GOT3 (cell line): Measurements from ENCODE around the gene KDM8.
"Not testable (repeated sequence)": the region's sequence is repeated elsewhere in the genome, so short reads cannot be mapped to it uniquely, and the experiment has no call there.

Experiments
- DNase-seq: peaks from one replicate; lab custom pipeline; 2025; ENCODE audit warnings: mixed read lengths; lab: John Stamatoyannopoulos, UW

KDM8 gene

DNA sequence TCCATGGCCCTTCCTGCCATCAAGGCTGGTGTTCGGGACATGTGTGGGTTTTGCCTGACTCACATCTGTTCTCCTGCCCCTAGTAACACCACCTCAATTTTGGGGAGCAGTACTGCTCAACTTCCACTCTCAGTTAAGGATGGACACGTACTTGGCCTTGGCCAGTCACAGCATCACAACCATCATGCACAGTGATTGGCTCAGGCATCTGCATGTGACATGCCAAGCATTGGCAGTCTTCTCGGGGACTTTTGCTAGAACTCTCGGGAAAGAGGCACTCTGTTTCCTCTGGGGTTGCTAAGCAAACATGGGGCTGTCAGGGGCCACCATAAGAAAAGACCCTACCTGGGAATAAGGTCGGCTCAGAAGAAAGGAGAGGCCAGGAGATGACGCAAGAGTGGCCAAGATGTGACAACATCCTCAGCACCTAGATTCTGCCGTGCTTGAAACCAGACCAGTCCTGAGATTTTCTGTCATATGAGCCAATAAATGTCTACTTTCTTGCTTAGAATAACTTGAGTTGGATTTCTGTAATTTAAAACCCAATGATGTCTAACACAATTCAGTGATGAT, 11.9 kb upstream of the KDM8 start:
- no peak for DNase-seq

DNA sequence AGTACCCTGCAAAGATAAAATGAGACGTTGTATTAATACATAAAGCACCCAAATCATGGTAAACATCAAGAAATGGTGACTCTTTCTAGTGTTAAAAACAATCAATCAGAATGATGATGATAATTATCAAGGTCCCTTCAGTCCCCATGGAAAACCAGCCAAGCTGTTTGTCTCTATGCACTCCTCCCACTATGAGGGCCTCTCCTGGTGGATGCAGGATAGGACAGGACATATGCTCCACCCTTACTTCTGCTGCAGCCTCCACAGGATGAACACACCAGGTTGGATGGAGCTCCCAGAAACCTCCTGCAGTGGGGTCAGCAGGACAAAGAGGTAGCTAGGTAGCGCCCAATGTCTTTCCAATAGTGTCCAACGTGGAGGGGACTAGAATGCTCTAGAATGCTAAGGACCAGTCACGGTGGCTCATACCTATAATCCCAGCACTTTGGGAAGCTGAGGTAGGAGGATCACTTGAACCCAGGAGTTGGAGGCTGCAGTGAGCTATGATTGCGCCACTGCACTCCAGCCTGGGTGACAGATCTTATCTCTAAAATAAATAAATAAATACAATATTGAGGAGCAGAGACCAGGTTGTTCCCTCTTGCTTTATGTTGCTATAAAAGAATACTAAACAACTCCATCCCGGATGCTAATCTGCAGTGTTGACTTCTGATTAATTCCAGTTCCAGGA, 9.9 kb upstream of the KDM8 start:
- no peak for DNase-seq

DNA sequence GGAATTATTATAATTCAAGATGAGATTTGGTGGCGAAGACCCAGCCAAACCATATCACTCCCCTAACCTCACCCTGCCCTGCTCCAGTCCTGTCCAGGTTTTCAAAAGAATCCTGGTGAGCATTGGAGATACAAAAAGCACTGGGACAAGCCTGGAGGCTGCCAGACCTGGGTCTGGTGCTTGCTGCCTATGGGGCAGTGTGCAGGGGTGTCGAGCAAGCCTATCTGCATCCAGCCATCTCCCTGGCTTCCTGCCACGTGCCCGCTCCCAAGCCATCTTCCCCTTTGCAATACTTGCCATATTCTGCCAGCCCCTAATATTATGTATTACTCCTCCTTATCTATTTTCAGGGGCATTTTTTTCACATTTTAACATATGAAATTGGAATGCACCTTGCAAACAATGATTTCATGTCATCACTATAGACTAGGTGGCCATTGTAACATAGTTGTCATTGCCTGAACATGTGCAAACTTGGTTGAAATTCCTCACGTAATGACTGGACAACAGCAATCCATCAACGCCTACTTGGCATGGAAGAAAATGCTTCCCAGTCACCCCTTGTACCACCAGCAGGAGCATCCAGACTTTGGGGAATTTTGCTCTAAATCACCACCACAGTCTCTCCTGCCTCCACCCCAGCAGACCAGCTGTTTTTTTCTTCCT, 8.1 kb upstream of the KDM8 start:
- DNase-seq, result no peak

DNA sequence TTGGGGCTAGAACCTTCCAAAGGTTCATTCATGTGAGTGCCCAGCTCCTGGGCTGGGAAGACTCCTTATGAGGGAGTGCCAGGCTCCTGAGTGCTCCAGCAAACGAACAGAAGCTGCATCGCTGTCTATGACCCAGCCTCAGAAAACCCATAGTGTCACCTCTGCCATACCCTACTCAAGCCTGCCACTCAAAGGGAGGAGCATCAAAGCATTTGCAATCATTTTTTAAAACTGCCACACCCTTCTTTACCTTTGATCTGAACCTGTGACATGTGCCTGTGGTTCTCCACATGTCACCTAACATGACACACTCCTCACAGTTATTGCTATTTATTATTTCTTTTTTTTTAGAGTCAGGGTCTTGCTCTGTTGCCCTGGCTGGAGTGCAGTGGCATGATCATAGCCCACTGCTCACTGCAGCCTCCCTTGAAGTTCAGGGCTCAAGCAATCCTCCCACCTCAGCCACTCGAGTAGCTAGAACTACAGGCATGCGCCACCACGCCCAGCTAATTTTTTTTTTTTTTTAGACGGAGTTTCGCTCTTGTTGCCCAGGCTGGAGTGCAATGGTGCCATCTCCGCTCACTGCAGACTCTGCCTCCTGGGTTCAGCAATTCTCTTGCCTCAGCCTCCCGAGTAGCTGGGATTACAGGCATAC, 7.3 kb upstream of the KDM8 start:
- DNase-seq, result no peak

DNA sequence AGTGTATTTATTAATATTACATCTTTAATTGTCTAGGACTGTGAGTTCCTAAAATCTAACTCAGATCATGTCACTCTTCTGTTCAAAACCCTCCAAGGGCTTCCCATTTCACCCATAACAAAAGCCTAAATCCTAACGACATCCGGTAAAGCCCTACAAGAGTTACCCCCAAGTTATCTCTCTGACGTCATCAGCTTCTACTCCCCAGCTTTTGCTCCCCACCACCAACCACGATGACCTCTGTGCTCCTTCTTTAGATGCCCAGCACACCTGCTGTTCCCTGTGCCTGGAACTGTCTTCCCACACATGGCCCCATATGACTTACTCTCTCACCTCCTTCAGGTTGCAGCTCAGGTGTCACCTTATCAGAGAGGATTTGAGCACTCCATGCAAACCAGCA, 6.3 kb upstream of the KDM8 start:
- DNase-seq, result no peak

DNA sequence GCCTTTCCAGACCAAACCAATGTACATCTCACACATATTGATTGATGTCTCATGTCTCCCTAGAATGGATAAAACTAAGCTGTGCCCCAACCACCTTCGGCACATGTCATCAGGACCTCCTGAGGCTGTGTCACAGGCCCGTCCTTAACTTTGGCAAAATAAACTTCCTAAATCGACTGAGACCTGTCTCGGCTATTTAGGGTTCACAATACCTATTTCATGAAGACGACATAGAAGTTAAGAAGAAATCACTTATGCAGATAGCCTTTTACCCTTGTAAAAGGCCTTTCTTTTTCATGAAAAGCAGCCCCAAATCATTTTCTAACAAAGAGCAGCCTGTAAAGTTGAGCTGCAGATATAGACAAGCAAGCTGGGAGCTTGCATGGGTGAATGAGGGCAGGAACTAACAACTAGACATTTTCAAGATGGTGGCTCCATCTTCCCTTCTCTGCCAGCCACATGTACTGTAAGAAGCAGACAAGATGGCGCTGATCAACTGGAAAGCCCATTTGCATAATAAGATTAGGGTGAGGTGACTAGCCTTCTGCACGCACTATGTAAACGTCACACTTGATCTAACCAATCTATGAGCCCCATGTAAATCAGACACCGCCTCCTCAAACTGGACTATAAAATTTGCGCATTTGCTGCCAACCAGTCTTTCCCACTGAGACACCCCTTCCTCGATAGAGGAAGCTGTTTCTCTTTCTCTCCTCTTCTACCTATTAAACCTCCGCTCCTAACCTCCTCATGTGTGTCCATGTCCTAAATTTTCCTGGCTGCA, 4.7 kb upstream of the KDM8 start:
- no peak for DNase-seq

DNA sequence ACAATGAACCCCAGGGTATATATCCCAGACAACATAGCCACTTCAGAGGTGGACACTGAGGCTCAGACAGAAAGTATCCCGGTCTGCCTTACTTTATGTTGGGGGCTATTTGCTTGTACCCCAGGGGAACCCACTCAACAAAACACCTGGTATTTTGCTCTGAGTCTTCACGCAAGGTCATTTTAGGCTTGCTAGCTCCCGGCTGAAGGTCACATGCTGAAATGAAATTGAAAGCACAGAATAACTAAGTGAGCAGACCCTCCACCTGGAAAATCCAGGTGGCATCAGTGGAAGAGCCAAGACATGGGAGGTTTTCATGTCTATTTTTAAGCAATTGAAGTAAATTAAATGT, 4.1 kb upstream of the KDM8 start:
- no peak for DNase-seq

DNA sequence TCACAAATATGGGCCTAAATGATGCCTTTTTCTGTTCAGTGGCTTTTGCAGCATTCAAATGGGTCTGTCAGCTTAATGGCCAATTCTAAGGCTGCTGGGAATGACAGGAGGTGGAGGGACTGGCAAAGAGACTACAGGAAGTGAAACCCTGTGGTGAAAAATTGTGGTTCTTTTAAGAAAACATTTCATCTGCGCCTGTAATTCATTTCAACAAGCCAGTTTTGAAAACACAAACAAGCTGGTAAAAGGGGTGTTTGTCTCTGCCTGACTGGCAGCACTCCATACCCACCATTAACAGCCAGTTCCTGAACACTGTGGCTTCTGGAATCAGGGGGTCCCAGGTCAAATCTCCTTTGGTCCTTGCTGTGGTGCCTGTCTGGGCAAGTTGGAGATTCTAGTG, 3.6 kb upstream of the KDM8 start:
- no peak for DNase-seq

DNA sequence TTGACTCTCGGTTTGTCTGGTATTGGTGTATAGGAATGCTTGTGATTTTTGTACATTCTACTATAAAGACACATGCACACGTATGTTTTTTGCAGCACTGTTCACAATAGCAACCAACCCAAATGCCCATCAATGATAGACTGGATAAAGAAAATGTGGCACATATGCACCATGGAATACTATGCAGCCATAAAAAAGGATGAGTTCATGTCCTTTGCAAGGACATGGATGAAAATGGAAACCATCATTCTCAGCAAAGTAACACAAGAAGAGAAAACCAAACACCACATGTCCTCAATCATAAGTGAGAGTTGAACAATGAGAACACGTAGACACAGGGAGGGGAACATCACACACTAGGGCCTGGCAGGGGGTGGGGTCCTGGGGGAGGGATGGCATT, 2.4 kb upstream of the KDM8 start:
- DNase-seq, result not testable (repeated sequence)

DNA sequence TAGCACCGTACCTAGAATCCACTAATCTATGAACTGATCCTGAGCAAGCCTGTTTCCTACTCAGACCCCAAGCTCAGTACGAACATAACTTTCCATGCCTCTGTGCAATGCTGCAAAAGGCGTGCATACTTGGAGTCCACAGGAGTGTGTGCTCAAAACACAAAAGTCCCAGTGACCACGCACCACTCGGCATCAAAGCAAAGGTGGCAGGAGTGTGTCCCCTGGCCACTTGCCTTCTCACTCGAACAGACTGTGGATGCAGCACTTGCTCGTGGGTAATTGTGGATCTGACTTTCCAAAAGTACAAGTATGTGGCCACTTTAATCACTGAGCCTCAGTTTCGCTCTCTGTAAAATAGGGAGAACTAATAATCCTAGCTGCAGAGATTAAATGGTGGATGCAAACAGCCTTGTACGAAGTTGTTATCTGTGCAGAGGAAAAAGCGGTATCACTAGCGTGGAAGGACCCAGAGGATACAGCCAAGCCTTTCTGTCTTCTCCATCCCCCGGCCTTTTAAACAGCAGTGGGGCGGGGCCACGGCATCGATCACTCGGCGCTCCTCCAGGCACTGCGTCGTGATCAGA, 311 bp upstream of the KDM8 start:
- DNase-seq, result no peak

DNA sequence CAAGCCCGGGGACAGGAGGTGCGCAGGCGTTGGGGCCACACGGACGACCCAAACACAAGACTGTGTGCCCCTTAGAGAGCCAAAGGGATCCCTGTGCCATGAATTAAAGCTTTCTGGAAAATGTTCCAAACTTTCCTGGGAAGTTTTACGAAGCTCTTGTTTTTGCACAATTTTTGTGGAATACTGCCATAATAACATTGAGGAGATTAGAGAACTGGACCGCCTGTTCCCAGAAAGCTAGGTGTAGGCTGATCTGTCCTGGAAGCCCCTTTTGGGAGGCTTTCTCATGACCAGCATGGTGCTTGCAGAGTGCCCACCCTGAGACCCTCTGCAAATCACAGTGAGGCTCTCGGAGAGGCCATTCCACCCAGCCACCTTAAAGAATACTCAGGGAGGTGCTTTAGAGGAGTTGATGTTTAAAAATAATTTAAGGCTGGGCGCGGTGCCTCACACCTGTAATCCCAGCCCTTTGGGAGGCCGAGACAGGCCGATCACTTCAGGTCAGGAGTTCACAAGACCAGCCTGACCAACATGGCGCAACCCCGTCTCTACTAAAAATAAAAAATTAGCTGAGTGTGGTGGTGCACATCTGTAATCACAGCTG, 1.1 kb downstream of the KDM8 start:
- DNase-seq, result no peak

DNA sequence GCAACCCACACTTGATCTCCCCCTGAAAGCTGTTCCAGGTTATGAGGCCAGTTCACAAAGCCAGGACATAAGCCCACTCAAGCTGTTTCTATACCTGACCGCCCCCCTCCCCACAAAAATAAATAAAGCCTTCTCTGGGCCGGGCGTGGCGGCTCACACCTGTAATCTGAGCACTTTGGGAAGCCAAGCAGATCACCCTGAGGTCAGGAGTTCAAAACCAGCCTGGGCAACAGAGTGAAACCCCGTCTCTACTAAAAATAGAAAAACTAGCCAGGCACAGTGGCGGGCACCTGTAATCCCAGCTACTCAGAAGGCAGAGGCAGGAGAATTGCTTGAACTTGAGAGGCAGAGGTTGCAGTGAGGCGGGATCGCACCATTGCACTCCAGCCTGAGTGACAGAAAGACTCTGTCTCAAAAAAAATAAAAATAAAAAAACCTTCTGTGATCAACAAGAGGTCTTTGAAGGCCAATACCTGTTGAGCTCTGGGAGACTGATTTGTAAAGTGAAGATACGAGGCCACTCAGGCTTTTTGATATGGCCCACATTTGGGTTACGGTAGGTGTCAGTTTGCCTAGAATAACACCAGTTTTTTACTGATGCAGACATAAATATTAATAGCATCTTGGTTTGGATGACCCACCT, 2.2 kb downstream of the KDM8 start:
- no peak for DNase-seq

DNA sequence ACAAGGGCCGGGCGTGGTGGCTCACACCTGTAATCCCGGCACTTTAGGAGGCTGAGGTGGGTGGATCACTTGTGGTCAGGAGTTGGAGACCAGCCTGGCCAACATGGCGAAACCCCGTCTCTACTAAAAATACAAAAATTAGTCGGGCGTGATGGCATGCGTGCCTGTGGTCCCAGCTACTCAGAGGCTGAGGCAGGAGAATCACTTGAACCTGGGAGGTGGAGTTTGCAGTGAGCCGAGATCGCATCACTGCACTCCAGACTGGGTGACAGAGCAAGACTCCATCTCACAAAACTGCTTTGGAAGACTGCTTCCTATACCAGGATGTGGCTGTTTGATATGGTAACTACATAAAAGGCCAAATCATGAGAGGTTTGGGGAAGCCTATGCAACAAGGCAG, 3.8 kb downstream of the KDM8 start:
- DNase-seq, result not testable (repeated sequence)

DNA sequence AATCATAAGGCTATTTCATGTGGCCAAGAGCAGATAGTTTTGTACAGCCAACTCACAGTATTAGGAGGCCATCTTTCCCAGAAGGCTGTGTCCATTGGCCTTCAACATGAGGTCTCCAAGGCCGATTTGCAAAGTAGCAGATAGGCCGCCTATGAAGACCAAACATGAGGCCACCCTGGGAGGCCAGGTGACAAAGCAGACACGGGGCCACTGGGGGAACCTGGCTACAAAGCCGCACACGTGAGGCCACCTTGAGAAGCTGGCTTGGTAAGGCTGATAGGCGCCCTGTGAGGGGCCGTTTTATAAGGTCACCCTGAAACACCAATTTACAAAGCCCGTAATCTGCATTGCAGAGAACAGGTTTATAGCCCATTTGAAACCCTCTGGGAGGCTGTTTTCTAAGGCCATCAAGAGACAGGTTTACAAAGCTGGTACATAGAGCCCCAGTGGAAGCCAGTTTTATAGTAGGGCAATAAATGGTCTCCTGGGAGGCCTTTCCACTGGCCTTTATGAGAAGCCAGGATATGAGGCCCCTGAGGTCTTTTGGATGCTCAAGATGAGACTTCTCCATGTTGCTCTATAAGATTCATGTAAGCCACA, 4.9 kb downstream of the KDM8 start:
- DNase-seq, result no peak

DNA sequence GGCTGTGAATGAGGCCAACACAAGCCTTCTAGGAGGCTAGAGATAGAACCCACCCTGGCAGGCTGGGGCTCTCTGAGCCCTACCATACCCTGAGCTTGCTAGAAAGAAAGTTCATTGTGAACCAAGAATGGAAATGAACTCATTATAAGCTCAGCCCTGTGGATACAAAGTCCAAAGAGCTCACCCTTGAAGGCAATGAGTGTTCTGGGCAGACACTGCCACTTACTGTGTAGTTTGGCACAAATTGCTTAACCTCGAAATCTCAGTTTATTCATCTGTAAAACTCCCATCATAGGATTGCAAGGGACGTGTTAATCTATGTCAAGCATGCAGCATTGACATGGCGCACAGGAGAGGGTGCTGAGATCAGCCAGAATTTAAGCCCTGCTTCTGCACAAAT, 5.5 kb downstream of the KDM8 start:
- no peak for DNase-seq

DNA sequence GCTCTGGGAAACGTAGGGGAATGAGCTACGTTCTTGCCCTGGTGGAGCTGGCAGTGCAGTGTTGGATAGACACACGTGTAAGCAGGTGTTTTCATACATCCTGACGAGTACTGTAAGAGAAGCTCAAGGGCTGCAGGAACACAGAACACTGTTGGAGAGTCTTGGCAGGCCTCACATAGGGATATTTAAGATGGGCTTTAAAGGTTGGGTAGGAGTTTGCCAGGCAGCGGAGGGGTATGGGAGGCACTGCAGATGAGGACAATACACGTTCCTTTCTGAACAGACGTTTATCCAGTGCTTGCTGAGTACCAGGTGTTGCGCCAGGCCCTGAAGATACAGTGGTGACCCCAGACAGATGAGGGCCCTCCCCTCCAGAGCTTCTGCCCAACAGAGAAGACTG, 6.3 kb downstream of the KDM8 start:
- no peak for DNase-seq

DNA sequence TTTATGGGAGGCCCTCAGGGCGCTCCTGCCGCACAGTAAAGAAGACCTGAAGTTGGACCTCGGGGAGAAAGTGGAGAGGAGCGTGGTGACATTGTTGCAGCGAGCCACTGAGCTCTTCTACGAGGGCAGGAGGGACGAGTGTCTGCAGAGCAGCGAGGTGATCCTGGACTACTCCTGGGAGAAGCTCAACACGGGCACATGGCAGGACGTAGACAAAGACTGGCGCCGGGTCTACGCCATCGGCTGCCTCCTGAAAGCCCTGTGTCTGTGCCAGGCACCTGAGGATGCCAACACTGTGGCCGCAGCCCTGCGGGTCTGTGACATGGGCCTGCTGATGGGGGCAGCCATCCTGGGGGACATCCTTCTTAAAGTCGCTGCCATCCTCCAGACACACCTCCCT, 6.8 kb downstream of the KDM8 start:
- DNase-seq, result no peak

DNA sequence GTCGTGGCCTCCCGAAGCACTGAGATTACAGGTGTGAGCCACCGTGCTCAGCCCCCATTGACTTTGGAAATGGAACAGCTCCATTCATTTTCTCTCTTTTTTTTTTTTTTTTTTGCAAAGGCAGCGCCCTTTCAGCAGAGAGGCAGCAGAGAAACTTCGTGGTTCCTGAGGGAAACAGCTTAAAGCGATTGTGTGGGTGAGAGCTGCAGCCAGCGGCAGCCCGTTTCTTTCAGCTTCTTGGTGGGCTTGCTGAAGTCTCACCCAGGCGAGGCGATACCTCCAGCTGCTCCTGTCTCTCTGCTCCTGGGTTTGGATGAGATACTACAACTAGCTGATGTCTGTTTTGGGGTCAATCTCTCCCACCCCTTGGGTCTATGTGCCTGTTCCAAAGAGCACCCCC, 7.7 kb downstream of the KDM8 start:
- no peak for DNase-seq

DNA sequence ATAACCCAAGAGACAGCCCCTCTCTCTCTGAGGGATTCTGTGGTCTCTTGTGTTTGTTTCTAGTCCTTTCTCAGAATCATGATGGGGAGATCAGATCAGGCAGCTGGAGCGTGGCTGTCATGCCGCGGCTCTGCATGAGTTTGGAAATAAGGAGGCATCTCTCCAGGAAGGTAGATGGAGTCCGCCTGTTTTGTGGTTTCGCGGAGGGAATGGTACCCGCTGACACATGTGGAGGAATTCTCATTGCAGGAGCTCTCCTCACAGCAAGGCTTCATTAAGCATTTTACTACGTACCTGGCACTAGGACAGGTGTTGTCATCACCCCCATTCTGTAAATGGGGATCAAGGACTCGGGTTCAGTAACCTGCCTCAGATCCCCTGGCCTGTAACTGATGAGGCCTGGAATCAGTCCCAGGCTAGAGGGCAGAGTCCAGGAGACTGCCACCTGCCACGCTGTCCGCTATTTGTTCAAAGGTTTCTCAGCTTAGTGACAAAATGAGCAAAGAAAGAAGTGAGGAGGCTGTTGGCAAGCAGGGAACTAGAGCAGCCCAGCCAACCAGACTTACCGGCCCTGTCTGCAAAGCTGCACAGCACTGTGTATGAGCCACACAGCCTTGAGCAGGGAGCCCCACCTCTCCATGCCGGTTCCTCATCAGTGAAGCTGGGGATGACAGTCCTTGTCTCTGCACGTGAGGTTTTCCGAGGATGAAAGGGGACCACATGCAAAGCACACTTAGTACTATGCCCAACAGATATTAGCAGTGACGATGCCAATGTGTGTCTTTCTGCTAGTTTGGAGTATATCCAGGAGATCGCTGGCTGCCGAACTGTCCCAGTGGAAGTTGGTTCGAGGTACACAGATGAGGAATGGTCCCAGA, 11.0 kb downstream of the KDM8 start:
- no peak for DNase-seq

DNA sequence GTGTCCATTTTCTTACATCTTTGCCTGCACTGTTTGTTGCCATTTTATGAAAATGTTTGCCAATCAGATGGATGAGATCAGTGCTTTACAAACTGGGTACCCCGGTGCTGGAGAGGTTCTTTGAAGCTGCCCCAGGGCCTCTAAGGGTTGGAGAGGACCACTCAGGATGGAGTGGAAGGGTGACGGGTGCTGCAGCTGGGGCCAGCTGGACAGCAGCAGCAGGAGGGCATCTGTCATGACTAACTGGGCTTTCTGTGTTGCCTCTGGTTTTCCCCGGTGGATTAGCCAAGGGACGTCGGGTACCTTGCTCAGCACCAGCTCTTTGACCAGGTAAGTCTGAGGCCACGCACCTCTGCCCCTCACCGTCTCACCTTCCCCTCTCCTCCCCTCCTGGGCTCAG, 12.3 kb downstream of the KDM8 start:
- no peak for DNase-seq
